ENCODE measurements around the gene BYSL.
A peak's percentile ranks its signal among the peaks of the same experiment; 100 is the strongest.

BYSL gene

DNA sequence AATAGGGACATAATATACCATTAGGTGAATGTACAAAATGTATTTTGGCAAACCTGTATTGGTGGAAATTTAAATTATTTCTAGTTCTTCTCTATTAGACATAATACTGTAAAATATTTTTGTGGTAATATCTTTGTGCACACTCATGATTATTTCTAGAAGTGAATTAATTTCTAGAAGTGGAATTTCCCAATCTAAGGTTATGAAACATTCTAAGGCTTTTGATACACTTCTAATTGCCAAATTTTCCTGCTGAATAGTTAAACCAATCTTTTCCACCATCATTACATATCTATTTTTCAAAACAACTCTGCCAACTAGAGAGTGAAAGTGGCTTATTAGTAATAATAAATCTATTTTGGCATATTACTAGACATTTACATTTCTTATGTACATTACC, 22.2 kb downstream of the BYSL start:
- DNase-seq: no peak

DNA sequence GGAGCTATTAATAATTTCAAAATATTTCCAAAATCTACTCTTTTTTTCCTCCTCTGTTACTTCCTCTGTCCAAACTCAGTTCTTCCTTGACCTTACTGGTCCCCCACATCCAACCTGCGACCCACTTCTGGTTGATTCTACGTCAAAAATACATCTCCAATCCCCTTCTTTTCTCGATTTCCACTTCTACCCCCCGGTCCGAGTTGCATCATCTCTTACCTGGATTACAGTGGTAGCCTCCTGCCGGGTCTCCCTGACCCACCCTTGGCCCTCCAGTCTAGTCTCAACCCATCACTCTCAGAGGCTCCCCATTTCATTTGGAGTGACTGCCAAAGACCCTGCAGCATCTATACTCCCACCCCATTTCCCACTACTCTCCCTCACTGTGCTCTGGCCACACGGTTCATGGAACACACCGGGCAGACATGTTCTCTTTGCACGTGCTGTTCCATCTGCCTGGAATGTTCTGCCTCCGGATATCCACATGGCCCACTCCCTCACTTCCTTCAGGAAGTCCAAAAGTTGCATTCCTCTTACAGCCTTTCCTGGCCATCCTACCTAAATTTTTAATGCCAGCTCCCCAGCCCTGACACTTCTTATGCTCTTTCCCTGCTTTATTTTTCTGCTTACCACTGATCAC, 26.4 kb downstream of the BYSL start:
- no peak for DNase-seq

DNA sequence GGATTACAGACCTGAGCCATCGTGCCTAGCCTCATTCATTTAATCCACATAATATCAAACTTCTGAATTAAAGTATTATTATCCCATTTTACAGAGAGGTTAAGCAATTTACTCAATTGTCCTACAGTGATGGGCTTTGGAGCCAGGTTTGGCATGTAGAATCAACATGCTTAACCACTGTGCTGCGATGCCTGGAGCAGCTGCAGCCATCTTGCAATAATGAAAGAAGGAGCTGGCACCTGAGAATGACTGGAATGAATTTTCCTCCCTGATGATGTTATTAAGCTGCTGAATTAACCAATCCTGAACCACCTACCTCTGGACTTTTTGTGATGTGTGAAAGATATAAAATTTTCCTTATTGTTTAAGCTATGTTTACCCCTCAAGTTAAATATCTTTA, 33.4 kb downstream of the BYSL start:
- no peak for DNase-seq

DNA sequence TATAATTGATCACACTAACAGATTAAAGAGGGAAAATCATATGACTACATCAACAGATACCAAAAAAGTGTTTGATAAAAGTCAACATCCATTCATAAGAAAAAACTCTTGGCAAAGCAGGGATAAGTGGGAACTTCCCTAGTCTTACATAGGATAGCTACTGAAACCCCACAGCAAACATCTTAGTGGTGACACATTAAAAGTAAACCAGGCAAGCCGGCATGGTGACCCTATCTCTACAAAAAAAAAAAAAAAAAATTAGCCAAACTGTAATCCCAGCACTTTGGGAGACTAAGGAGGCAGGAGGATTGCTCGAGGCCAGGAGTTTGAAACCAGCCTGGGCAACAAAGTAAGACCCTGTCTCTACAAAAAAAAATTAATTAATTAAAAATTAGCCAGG, 34.1 kb downstream of the BYSL start:
- DNase-seq: no peak

DNA sequence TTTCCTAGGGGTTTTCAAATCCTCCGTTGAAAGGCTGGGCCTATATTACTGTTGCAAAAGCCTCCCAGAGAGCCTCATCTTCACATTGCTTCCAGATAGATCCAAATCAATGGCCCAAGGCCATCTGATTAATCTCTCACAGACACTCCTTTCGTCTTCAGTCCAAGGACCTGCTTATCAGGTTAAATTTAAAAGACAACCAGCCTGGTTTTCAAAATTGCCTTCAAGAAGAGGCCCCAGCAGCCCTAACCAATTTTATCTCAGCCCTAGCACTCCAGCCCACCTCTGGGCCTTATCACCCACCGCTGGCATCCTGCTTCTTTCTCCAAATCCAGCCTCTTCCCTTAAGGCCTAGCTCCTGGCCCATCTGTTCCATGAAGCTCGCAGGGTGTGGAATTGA, 35.8 kb downstream of the BYSL start:
- no peak for DNase-seq

DNA sequence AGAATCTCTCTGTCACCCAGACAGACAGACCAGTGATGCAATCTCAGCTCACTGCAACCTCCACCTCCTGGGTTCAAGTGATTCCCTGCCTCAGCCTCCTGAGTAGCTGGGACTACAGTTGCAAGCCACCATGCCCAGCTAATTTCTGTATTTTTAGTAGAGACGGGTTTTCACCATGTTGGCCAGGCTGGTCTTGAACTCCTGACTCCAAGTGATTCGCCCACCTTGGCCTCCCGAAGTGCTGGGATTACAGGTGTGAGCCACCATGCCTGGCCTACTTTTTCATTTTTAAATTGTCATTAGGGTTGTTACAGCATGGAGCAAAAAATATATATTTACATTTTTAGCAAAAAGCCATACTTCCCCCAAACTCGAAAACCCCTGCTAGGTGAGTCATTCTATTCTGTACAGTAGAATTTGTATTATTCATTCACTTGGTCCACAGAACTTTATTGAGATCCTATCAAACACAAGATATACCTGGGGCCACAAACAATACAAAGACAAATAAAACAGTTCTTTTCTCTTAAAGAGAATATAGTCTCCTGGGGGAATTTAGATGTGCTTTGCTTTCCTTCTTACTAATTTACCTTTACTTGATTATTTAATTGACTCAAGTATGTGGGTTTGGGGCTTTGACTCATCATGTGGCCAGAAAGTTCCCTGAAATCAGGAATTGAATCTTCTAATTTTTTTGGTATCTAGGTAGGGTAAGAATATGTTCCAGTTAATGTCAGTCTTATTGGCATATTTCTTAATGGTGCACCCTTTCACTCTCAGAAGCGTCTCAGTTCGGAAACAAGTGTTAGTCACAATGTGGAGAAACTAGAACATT, 36.9 kb downstream of the BYSL start:
- DNase-seq: no peak

DNA sequence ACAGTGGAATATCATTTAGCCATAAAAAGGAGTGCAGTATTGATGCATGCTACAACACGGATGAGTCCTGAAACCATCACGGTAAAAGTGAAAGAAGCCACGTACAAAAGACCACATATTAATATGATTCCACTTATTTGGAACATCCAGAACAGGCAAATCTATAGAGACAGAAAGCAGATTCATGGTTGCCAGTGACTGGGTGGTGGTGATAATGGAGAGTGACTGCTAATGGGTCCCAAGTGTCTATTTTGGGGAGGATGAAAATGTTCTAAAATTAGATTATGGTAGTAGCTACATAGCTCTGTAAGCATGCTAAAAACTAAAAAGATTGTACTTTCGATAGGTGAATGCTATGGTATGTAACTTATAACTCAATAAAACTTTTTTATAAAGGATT, 38.7 kb downstream of the BYSL start:
- DNase-seq: no peak

DNA sequence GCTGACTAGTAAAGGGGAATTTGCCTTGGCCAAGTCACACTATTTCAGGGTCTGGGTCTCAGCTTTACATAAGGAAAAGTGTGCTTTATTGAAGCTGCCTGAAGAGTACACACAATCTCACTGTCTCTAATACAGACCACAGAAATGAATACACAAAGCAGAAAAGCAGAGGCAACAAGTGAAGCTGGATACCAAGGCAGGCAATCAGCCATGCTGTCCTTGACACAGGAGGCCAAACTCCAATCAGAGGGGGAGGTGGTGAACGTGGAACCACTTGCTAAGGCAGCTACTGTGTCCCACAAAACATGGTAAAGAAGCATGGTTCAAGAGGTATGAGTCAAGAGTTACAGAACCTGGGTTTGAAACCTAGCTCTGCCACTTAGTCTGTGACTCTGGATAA, 42.1 kb downstream of the BYSL start:
- no peak for DNase-seq

DNA sequence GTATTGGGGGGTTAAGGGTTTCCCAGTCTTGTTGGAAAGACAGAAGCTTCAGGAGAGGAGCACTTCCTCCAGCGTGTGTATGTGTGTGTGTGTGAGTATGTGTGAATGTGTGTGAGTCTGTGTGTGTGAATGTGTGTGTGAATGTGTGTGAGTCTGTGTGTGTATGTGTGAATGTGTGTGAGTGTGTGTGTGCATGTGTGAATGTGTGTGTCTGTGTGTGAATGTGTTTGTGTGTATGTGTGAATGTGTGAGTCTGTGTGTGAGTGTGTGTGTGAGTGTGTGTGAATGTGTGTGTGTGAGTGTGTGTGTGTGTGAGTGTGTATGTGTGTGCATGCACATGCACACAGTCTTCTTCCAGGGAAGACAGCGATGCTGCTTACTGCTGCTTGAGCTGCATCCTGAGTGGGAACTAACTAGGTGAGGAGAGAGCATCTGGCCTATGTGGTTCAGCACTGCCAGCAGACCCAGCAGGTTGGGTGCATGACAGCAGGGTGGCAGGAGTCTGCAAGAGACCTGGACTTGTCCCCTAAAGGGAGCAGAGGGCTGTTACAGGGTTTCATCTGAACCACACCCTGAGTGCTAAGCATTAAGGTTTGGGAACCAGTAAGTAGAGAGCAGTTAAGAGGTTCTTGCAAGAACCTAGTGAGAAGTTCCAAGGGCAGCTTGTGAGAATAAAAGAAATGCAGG, 43.0 kb downstream of the BYSL start:
- DNase-seq: no peak

DNA sequence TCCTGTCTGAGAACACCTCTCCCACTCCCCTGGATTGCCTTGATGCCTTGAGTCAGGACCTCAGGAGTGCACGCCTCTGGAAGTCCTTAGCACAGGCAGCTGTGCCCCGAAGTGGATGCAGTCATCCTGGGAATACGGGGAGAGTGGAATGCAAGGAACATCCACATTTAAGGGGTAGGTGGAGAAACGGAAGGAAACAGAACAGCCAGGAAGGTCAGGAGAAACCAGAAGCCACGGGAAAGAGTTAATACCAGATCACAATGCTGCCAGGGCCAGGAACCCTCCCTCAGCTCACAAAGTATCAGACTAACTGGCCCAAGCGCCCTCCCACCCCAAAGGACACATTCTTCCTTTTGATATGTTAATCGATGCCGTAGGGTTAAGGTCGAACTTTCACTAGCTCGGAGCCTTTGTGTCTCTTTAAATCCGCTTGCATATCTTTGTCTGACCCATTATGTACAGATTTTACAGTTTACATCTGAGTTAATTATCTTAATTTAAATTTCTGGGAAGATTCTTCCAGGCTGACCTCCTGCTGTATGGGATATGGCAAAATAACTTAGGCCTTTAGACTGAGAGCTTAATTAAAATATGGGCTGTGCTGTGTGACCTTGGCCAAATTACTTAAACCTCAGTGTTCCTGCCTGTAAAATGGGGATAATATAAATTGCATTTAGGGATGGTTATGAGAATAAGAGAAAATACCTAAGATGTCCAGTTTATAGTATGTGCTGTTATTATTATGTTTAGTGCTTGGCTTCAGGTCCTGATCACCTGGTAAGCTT, 44.3 kb downstream of the BYSL start:
- DNase-seq: no peak

DNA sequence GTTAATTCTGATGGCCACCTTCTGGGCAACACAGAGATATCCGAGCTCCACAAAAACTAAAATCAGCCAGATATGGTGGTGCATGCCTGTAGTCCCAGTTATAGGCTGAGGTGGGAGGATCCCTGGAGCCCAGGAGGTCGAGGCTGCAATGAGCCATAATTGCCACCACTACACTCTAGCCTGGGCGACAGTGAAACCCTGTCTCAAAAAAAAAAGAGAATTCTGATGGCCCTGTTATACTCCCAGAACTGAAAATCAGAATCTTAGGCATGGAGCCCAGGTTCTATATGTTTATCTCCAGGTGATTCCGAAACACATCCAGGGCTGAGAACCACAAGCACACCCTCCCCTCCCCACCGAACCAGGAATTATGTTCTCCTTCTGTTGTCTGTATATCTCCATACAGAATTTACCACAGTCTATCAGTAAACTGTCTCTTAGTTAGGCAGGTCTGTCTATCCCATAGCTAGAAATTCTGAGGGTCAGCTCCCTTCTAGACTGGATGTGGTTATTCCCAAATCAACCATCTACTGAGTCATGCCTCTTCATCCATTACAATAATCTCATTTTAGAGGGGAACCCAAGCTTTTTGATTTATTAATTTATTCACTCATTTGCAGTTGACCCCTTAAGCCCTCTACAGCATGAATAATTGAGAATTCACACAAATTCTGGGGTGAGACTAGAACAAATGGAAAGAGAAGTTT, 45.1 kb downstream of the BYSL start:
- DNase-seq: no peak

DNA sequence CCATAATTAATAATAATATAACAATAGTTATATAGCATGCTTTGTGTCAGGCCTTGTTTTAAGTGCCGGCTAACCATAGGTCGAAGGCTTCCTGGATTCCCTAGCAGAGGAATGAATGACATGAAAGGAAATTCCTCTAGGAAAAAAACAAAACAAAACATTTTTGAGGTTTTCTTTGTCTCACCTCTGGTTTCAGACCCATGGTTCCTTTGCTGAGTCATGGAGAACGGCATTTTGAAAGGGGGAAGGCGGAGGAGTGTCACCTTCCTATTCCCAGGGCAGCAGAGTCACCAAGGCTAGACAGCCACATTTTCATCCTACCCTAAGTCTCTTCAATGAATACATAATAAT, 45.6 kb downstream of the BYSL start:
- DNase-seq: no peak

DNA sequence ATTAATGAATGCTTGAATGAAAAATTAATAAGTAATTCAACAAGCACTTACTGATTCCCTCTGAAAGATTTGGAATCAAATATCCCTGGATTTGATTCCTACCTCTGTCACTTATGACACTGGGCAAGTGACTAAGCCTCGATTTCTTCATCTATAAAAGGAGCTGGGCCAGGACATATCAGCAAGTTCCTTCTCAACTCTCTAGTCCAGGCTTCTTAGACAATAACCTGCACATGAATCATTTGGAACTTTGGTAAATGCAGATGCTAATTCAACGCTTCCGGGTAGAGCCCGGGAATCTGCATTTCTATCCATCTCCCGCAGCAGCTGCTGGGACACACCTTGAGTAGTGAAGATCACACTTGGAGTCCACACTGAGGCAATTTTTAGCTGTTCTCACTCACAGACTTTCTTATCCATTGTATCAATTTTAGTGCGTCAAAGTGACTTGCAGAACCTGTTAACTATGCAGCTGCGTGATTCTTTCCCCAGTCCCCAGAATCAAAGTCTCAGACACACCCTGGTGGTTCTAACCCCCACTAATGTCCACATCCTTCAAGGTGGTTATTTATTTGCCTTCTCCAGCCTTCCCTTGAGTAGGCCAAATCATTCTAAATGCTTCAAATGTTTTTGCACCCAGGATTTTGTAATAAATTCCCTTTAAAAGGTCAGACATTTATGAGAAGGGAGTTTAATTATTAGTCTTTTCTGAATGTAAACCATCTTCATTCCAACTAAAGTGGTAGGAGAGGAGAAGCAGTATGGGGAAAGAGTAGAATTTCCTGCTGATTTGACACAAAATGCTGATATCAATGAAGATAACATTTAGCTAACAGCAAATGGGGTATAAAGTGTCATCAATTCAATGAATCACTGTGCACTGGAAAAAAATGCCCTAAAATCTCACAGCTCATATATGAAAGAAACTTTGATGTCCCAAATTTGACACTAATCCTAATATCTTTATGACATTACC, 46.3 kb downstream of the BYSL start:
- DNase-seq: no peak

DNA sequence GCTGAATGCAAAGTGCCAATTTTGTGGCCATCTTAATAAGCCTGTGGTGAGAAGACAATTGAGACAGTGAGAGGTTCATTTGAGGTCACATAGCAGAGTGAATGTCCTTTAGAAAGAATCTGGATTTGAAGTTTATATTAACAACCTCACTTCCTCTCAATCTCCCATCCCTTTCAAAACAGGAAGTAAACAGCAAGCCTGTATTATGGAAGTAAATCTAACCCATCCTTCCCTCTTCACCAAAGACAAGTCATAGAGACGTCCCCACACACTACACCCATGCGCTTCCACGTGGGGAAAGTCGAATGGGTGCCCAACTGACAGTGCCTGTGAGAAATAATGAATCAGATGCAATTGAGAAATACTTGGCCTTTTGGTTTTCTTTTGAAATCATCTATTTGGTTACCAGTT, 49.1 kb downstream of the BYSL start:
- no peak for DNase-seq

DNA sequence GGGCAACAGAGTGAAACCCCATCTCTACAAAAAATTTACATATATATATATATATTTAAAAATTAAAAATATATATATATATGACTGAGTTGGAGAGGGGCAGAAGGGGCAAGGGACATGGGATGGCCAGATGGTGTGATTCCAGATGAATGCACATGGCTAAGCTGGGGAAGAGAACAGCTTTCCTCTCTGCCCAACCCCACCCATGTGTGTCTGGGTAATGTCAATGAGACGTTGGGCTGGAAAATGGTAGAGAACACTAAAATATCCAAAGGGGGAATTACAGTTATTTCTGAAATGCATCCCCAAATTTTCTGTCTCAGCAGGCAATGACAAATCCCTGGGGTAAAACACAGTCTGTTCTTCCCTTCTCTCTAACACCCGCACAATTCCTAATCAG, 51.5 kb downstream of the BYSL start:
- DNase-seq: peak; percentile 22

DNA sequence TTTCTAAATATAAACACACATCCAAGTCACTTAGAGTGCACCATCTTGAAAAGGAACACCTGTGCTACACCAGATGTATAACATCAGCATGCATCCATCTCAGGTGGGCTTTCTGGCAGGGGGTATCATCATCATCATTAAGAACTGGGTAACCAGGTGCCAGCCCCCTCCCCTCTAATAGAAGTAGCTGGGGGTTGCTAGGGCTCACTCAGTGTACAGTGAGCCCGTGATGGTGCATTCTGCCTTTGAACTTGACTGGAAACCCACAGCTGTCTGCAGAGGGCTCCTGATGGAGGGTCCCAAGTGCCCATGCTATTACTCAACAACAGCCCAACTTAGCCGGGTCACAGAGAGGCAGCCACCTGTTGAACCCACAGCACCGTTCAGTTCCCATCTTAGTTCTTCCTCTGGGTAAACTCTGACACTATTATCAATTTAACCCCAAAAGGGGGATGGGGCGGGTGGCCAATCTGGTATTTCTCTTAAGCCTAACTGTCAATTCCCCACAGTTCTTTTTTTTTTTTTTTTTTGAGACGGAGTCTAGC, 53.1 kb downstream of the BYSL start:
- no peak for DNase-seq

DNA sequence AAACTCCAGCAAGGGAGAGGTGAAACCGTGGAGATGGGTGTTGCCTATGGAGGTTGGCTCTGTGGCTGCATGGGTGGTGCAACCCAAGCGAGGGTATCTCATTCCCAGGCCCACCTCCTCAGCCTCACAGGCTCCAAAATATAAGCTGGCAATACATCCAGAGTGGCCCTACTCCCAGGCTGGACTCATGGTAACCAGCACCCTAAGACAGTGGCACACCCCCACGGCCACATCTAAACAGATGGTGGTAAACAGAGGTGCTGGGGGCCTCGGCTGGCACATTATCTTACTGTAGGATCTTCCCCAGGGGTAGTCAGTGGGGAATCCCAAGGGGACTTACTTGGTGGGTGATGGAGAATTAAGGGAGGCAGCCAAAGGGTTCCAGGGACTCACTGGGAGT, 54.0 kb downstream of the BYSL start:
- DNase-seq: no peak

DNA sequence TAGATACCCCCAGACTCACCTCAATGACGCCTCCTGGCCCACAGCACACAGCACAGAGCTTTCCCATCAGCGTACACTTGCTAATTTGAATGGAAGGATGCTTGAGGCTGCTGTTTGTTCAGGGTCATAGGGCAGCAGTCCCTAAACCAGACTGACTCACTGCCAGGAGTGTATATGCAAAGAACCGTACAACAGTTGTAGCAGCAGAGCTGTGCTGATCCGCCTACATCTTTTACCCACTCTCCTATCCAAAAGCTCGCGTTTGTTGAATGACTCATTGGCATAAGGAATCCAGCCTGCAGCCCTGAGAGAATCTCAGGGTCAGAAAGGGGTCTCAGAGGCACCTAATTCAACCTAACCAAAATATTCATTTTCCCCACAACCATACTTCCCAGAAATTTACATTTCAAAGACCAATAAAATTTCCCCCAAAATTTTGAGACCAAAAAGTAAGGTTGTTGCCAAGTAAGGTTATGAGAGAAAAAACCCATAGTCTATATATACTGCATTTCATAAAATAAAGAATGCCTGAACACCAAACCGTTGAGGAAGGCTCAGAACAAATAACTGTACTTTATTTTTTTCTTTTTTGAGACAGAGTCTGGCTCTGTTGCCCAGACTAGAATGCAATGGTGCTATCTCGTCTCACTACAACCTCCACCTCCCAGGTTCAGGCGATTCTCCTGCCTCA, 55.6 kb downstream of the BYSL start:
- DNase-seq: no peak

All from DMS 273 treated with DMSO at 0.1 percent for 48 hours (cell line).